Iris pigment epithelial cell (primary cell): ENCODE data around the gene ARSJ.
"Not testable (repeated sequence)": the region's sequence is repeated elsewhere in the genome, so short reads cannot be mapped to it uniquely, and the experiment has no call there.

Experiments used
- DNase-seq: peaks from one replicate; pipeline ENCODE4 v3.0.0-alpha.2; 2011; ENCODE audit warnings: low read depth

ARSJ gene

DNA sequence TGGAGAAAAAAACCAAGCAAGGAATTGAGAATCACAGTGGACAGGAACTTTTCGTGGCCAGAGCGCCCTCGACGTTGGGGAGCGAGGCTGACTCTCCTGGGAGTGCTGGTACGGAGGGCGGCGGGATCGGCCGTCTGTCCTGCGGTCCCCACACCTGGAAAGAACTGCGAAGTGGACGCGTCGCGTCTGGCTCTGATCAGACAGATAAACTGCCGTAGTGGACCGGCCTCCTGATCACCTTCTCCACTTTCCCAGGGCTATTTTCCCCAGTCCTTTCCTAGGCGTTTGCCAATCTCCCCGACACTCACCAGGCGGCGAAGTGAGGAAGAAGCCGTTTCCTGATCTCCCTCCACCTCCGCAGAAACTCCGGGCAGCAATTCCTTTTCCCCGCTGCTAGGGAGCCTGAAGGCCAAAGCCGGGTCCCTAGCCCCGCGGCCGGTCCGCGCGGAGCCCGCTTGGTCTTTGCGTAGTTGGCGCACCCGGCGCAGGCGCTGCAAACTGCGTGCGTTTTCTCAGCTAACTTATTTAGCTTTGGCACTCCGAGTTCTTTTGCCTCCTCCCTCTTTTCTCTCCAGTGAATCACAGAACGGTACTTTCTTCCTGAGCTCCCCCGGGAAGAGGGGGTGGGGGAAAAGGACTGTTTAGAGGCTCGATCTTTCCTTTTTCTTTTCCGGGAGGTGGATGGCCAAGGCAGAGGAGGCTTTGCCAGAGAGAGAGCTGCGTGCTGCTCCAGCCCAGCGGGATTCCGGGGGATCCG, at the start of gene ARSJ:
Gene ARSJ (minus strand): TSS at position 500 of the 757 bp plus-strand sequence. CDS start 813 bp downstream, outside the sequence.
- peak; percentile 77 for DNase-seq

DNA sequence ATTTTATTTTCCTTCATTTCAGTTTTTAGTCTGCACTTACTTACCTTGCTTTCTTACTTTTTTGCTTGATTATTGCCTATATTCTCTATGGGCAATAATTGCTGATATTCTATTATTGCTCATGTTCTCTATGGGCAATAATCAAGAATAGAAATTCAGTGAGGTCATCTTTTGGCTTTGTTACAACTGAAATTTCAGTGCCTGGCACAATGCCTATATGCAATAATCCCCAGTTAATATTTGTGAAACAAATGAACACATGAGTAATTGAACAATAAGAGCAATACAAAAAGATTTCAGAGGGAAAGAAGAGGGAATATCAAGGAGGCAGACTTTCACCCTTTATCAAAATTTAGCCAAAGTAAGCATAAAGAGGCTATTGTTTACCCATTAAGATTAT, 48.6 kb upstream of the ARSJ start:
- peak; percentile 37 for DNase-seq

DNA sequence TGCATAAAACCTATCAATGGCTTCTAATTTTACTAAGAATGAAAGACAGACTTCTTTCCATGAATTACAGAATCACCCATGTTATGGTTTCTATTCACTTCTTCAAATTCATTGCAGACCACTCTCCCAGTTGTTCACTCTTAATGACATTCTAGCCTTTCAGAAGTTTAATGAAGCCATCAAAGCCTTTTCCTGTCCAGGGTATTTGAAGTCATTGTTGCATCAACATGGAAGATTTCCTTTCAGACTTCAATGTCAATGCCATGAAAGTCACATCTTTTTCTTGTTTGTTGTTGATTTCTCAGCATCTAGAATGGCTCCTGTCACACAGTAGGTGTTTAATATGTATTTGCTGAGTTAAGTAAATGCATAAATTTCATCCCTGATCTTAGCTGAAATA, 48.1 kb upstream of the ARSJ start:
- DNase-seq = no peak

DNA sequence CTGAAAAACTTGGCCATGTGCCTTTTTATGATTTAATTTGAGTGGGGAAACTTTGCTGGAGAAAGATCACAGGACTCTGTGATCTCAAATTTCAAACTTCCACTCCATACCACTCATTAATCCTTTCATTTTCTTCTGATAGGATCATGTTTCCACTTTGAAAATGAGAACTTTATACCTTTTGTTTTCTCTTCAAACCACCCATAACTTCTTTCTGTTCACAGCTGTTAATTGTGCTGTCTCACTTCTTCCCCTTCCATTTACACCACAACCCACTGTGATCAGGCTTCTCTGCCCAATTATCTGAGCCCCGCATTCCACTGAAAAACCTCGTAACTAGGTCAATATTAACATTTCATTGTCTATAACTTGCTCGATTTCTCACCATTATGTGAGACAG, 47.0 kb upstream of the ARSJ start:
- DNase-seq = peak; percentile 58

DNA sequence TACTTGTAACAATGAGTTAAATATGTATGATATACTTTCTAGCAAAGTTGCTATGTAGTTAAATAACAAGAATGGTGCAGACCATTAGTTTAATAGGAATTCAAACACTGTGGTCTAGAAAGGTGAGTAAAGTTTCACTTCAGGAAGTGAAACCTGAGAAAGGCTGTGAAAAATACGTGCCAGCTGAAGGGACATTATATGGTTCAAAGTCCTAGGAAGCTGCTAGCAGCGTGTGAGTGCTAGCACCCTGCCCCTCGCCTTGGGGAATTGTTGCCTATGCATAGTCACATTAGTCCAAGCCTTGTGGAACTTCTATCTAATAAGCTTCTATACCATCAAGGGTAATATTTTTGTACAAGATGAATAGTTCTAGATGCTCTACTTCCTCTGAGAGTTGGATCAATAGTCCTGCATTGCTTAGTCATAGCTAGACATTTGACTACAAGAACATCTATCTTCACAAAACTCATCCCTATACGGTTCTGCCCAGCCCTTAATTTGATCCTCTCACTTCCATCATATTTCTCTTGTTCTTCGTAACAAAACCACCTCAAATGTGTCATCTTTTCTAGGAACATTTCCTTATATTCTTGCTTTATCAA, 45.8 kb upstream of the ARSJ start:
- no peak for DNase-seq

DNA sequence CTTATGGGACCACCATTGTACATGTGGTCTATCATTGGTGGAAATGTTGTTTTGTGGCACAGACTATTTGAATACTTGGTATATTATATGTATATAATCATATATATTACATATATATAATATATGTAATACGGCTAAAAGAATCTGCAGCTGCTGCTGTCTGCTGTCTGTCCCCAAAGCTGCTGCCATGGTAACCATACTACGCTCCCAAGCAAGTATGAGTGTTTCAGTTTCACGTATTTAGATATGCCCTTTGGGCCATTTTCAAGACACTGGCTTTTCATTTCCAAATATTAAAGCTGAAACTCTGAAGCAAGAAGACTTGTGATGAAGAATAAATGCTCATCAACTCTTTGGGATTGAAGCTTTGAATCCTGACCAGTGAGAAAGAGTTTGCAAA, 42.0 kb upstream of the ARSJ start:
- no peak for DNase-seq

DNA sequence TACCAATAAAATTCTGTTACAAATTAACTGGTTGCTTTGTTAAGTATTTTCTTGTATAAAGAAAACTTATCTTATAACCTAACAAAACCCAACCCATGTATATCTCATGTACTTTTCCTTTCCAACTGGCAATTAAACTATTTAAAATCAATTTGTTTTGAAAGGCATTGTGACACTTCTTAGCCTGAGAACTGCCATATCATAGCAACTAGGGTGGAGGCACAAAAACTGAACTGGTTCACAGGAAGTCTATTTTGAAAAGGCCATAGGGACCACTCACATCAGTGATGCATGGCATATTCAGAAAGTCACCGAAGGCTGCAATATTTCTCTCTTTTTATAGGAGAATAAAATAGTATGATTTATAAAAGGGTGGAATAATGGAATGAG, 40.5 kb upstream of the ARSJ start:
- no peak for DNase-seq

DNA sequence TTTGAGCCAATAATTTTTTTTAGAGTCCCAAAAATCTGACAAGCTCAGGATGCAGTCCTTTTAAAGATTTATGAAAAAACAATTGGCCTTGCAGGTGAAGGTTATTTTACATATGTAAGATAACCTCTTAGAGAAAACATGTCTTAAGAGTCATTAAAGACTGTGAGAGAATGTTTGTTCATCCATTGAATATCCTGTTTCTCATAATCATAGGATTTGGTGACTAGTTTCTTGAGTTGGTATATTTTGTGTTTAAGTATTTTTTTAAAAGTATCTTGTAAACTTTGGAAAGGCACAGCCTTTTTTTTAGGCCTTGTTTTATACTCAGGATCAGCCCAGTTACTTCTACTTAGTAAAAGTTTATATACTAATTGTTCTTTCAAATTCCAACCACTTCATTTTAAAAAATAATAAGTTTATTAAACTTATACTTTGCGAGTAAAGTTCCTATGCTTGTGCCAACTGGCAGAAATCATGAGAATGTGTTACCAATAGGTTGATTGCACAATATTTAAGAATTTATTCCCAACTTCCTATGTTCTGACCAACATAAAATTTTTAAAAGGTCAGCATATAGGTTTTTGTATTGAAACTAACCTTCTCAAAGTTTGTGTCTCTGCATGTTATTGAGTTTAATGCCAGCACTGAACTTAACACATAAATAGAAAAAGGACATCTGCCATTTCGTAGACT, 40.0 kb upstream of the ARSJ start:
- peak; percentile 54 for DNase-seq

DNA sequence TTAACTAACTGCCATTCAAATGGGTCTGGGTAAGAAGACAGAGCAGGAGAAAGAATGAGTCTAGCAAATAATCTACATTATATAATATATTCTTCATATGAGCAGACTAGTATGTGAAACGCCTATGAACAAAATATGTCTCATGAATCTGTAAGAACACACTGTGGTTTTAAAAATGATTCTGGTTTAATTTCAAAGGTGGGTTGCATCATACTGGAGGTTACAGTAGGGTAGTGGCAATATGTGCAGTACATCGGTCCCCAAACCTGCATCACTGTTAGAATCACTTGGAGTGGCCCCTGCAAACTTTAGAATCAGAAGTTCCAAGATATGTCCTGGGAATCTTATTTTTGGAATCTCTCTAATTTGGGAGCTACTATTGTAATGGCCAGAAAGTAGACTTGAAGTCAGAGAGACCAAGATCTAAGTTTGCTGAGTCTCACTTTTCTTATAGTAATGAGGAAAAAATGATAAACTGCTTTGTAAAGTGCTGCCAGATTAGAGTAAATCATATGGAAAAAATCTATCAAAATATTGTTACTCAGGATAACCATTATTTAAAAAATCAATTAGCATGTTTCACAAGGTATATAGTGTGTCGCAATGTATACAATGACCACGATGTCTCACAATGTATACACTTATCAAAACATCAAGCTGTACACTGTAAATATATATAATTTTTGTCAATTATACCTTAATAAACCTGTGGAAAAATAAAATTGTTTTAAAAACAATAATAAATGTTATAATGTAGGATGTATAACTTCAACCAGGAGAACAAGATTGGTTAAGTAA, 37.9 kb upstream of the ARSJ start:
- DNase-seq = peak; percentile 60

DNA sequence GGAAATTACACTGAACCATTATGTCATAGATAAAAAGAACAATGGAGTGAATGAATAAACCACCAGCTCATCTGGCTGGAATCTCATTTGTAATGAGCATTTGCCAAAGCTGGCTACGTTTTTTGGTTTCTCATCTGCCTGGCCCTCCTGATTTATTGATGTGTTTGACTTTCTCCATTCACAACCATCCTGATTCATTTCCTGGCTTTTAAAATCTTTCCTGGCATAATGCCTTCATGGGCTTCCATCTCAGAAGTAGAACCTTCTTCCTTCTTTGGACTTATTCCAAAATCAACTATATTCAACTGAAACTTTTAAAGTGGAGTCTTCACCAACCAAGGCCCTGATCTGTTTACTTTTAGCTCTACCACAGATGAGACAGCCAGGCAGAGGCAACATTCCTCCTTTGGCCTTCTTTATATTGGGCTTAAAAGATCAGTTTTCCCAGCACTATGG, 36.0 kb upstream of the ARSJ start:
- DNase-seq = peak; percentile 98

DNA sequence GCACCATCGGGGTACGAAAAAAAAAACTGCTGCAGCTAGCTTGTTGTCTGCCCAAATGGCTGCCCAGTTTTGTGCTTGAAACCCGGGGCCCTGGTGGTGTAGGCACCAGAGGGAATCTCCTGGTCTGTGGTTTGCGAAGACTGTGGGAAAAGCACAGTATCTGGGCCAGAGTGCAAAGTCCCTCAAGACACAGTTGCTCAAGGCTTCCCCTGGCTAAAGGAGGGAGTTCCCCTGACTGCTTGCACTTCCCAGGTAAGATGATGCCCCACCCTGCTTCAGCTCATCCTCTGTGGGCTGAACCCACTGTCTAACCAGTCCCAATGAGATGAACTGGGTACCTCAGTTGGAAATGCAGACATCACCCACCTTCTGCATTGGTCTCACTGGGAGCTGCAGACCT, 33.8 kb upstream of the ARSJ start:
- DNase-seq = not testable (repeated sequence)

DNA sequence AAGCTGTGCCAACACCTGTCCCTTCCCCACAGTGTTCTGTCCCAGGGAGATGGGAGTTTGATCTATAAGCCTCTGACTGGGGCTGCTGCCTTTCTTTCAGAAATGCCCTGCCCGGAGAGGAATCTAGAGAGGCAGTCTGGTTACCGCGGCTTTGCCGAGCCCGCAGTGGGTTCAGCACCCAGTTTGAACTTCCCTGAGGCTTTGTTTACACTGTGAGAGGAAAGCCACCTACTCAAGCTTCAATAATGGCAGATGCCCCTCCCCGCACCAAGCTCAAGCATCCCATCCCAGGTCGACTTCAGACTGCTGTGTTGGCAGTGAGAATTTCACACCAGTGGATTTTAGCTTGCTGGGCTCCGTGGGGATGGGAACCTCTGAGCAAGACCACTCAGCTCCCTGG, 33.3 kb upstream of the ARSJ start:
- no peak for DNase-seq

DNA sequence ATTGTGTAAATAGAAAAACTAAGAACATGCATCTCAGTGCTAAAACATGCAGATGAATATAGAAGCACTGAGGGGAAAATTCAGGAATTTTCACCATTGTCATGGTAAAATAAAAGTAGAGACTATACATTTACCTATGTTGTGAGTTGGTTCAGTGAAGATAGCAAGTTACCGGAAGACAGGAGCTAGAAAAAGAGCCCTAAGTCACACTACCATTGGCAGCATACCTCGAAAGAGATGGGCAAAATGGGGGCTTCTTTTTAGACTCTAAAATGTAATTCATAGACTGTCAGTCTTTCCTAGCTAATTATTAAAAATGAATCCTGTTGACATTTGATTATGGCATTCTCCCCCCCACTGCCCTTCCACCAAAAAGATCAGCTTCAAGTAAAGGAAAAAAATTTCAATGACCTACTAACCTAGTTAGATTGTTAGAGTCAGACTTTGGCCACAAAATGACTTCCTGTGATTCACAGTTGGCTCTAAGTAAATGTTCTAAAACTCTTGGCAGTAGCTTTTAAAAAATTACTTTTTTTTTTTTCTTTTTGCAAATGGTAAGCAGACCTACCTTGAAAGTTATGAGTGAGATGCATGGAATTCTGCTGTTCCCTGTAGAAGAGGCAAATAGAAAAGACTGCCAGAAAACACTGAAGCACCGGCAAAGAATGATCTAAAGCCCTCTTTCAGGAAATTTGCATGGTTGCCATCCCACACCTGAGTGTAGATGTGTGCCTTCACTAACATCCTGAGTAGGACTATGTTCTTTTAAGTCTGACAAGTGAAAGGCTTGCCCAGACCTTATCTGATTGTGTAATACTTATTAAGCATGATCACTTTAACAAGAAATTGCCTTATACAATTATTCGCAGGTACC, 26.4 kb upstream of the ARSJ start:
- DNase-seq = peak; percentile 81

DNA sequence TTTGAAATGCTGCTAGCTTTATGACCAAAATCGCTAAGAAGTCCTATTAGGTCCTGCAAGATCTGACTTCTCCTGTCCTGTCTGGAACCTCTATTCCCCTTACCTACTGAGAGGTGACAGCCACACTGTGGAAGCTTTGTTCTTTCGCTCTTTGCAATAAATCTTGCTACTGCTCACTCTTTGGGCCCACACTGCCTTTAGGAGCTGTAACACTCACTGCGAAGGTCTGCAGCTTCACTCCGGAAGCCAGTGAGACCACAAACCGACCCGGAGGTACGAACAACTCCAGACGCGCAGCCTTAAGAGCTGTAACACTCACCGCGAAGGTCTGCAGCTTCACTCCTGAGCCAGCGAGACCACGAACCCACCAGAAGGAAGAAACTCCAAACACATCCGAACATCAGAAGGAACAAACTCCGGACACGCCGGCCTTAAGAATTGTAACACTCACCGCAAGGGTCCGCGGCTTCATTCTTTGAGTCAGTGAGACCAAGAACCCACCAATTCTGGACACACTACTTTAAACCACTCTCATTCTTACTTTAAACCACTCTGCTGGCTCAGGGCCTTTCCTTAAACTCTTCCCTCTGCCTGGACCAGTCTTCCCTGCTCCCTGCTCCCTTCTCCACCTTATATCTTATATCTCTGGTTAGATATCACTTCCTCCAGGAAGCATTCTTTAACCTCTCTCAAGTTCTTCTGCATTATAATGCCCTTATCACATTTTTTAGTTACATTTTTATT, 25.2 kb upstream of the ARSJ start:
- not testable (repeated sequence) for DNase-seq

DNA sequence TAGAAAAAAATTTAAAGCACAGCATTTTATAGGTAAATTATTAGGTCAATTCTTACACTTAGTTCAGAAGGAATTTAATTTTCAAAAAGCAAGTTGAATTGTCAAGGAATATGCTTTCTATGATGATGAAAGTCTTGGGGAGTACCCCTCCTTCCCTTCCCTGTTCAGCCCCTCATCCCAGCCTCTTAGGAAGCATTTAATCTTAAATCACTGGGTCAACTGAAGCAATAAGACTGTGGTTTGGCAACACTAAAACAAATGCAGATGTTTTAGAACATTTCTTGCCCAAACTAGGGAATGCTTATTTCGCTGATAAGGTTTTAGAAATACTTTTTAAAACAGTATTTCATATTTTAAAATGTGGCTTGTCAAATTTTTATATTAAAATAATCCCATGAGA, 19.1 kb upstream of the ARSJ start:
- DNase-seq = no peak

DNA sequence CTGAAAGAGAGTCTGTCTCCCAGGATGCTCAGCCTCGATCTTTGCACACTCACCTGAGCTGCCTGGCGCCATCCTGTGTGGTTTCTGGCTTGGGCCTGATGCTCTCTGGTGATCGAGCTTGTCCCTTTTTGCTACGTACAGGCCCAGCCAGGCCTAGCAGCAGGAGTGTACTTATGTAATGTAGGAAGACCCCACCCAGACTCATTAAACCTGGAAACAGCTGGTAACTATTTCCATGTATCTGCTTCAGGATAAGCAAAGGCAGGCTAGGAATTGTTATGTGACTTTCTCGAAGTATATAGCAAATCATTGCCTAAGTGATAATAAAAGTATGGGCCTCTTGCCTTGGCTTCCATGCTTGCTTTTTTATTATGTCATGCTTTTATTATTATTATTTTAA, 18.6 kb upstream of the ARSJ start:
- no peak for DNase-seq

DNA sequence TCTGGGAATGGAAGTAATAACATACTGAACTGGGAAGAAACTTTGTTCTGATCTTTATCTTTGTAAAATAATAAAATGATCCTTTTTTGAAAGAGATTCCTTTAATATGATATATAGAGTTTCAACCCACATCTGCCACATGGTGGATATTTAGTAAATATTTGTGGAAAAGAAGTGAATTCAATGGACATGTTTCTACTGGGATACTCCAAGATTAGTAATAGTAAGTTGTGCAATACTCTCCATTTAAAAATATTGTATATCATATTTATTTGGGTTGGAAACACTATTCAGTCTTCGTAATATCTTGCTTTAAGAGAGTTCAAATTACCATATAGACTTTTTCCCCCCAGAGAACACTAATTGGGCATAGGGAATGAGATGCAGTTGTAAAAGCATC, 17.8 kb upstream of the ARSJ start:
- no peak for DNase-seq

DNA sequence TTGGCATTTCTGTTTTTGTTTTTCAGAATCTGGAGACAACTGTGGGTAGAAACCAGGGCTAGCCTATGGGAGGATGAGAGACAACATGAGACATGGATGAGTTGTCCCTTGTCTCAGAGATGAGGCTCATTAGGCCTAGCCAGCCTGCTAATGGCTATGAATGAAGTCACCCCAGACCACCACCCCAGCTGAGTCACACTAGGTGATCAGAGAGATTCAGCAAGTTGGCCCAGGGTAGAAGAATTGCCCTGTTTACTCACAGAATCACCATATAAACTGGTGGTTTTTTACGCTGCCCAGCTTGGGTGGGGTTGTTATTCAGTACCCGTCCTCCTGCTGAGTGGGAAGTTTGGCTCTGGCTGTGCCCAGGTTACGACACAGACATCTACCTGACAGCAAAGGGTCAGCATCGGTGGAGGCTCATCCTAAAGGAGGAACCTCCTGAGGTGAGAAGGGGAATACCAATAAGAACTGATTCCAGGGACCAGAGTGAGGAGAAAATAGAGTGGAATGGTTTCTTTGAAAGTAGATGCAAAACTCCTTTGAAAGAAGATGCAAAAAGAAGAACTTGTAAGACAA, 17.2 kb upstream of the ARSJ start:
- DNase-seq = no peak

DNA sequence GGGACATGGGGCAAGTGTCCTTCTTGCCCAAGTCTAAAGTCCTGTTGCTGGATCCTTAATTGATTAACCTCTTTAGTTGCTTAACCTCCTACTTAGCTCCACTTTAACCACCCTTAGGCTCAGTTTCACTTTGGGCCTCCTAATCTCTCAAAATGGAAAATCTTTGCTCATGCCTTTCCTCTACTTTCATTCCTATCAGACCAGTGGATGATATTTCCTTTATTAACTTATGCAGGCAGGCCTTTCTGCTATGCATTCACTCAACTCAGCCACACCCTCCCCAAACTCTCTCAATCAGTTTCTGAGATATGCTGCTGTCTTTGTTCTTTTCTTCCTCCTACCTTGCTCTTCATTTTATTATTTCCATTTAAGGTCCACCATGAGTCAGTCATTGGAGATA, 14.4 kb upstream of the ARSJ start:
- no peak for DNase-seq

DNA sequence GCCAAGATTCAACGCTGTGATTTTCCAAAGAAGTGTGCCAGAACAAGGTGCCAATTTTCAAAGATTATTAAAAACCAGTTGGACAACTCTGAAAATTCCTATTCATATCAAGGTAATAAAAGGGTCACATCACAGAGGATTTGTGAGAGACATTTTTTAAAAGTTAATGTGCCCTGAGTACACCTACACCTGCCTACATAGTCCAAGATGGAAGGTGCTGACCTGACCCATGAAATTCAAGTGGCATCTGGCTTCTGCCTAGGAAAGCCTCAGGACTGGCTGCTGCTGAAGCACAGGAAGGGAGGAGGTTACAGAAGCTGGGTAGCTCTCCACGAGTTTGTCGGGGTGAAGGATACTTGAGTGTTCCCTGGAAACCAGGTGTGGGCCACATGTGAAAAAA, 11.4 kb upstream of the ARSJ start:
- no peak for DNase-seq
